BLaER1 (cell line): ENCODE data around the gene ALG2.
A peak's percentile ranks its signal among the peaks of the same experiment; 100 is the strongest.

ENCODE experiments used
- H3K27ac ChIP-seq: shearing (Covaris generic); formaldehyde crosslinking; 2 replicates; pipeline ENCODE4 v1.8.1; 2022
- H3K27me3 ChIP-seq: shearing (Covaris generic); formaldehyde crosslinking; 2 replicates; pipeline ENCODE4 v1.8.1; 2022
- H3K36me3 ChIP-seq: shearing (Covaris generic); formaldehyde crosslinking; 2 replicates; pipeline ENCODE4 v1.8.1; 2022
- H3K4me1 ChIP-seq: shearing (Covaris generic); formaldehyde crosslinking; 2 replicates; pipeline ENCODE4 v1.8.1; 2022
- H3K4me2 ChIP-seq: shearing (Covaris generic); formaldehyde crosslinking; 2 replicates; pipeline ENCODE4 v1.8.1; 2022
- H3K4me3 ChIP-seq: shearing (Covaris generic); formaldehyde crosslinking; 2 replicates; pipeline ENCODE4 v1.8.1; 2022
- H3K9ac ChIP-seq: shearing (Covaris generic); formaldehyde crosslinking; 2 replicates; pipeline ENCODE4 v1.8.1; 2022
- H3K9me3 ChIP-seq: shearing (Covaris generic); formaldehyde crosslinking; 2 replicates; pipeline ENCODE4 v1.8.1; 2022
- H4K20me1 ChIP-seq: shearing (Covaris generic); formaldehyde crosslinking; 2 replicates; pipeline ENCODE4 v1.8.1; 2022
- Cebpa-rat ChIP-seq: shearing (Covaris generic); IDR thresholded peaks from 2 replicates; pipeline ENCODE4 v1.8.1; 2022

ALG2 gene

GRCh38 chr9:99185348-99185632 is 36.5 kb downstream of the ALG2 start:
- Histone ChIP-seq H3K9me3 (no peaks in the 10 kb centered on the region), H3K36me3 (no peaks in the 10 kb centered on the region), H3K9ac (no peak overlapping the region; the same call in 1 of the 2 replicates), H3K27ac (no peak overlapping the region), H3K27me3 (no peaks in the 10 kb centered on the region), H3K4me2 (peak overlapping the region; percentile 52; the same call in 1 of the 2 replicates), H3K4me1 (peaks cover 41% of the 10 kb centered on the region), H4K20me1 (no peaks in the 10 kb centered on the region), H3K4me3 (no peak overlapping the region)
- TF ChIP-seq Cebpa-rat: no peak

- Histone ChIP-seq H3K27me3 (no peaks in the 10 kb centered on the region), H3K27ac (peak overlapping the region; percentile 53; the same call in 1 of the 2 replicates), H3K4me2 (peak overlapping the region; percentile 52), H3K4me3 (0 out of 2 replicates have a peak overlapping the region, but pooled peaks have one; percentile 5), H3K9ac (peak overlapping the region; percentile 64; the same call in 1 of the 2 replicates), H3K4me1 (peaks cover 40% of the 10 kb centered on the region), H4K20me1 (no peaks in the 10 kb centered on the region), H3K9me3 (no peaks in the 10 kb centered on the region), H3K36me3 (no peaks in the 10 kb centered on the region)
- TF ChIP-seq Cebpa-rat: no peak
Observed at GRCh38 chr9:99184475-99185347, 37.0 kb downstream of the ALG2 start.

- H3K9ac ChIP-seq: peak overlapping the region; percentile 64; the same call in 1 of the 2 replicates
- H3K4me1 ChIP-seq: peaks cover 40% of the 10 kb centered on the region
- TF ChIP-seq Cebpa-rat: no peak
- no peaks in the 10 kb centered on the region for H3K27me3 ChIP-seq
- no peaks in the 10 kb centered on the region for H4K20me1 ChIP-seq
- no peaks in the 10 kb centered on the region for H3K9me3 ChIP-seq
- H3K36me3 ChIP-seq: no peaks in the 10 kb centered on the region
- peak overlapping the region; percentile 53; the same call in 1 of the 2 replicates for H3K27ac ChIP-seq
- peak overlapping the region; percentile 52 for H3K4me2 ChIP-seq
- H3K4me3 ChIP-seq: no peak overlapping the region
Observed at GRCh38 chr9:99184110-99184474, 37.6 kb downstream of the ALG2 start.

- Histone ChIP-seq H3K4me1 (peaks cover 40% of the 10 kb centered on the region), H3K27me3 (no peaks in the 10 kb centered on the region), H3K36me3 (no peaks in the 10 kb centered on the region), H3K27ac (no peak overlapping the region), H3K4me3 (no peak overlapping the region), H3K9me3 (no peaks in the 10 kb centered on the region), H4K20me1 (no peaks in the 10 kb centered on the region), H3K9ac (no peak overlapping the region), H3K4me2 (peak overlapping the region; percentile 46; the same call in 1 of the 2 replicates)
- no peak for TF ChIP-seq Cebpa-rat
Observed at GRCh38 chr9:99183616-99184015, 38.1 kb downstream of the ALG2 start.

GRCh38 chr9:99182356-99182755 is 39.4 kb downstream of the ALG2 start:
- Histone ChIP-seq H3K4me1 (peaks cover 34% of the 10 kb centered on the region), H3K36me3 (no peaks in the 10 kb centered on the region), H3K27ac (no peak overlapping the region), H3K9ac (no peak overlapping the region), H3K9me3 (no peaks in the 10 kb centered on the region), H3K4me2 (peak overlapping the region; percentile 59), H4K20me1 (no peaks in the 10 kb centered on the region), H3K4me3 (no peak overlapping the region), H3K27me3 (no peaks in the 10 kb centered on the region)
- TF ChIP-seq Cebpa-rat: no peak

GRCh38 chr9:99181621-99182020 is 40.1 kb downstream of the ALG2 start:
- no peak overlapping the region for H3K27ac ChIP-seq
- peak overlapping the region; percentile 59 for H3K4me2 ChIP-seq
- H3K4me3 ChIP-seq: no peak overlapping the region
- no peaks in the 10 kb centered on the region for H3K27me3 ChIP-seq
- no peak for TF ChIP-seq Cebpa-rat
- no peaks in the 10 kb centered on the region for H3K36me3 ChIP-seq
- peaks cover 26% of the 10 kb centered on the region for H3K4me1 ChIP-seq
- no peaks in the 10 kb centered on the region for H4K20me1 ChIP-seq
- no peak overlapping the region for H3K9ac ChIP-seq
- H3K9me3 ChIP-seq: no peaks in the 10 kb centered on the region

GRCh38 chr9:99181206-99181605 is 40.5 kb downstream of the ALG2 start:
- TF ChIP-seq Cebpa-rat: no peak
- Histone ChIP-seq H3K27me3 (no peaks in the 10 kb centered on the region), H3K9me3 (no peaks in the 10 kb centered on the region), H3K4me3 (no peak overlapping the region), H3K4me1 (peaks cover 26% of the 10 kb centered on the region), H3K4me2 (peak overlapping the region; percentile 59), H3K27ac (no peak overlapping the region), H3K36me3 (no peaks in the 10 kb centered on the region), H3K9ac (no peak overlapping the region), H4K20me1 (no peaks in the 10 kb centered on the region)

GRCh38 chr9:99180662-99181061 is 41.1 kb downstream of the ALG2 start:
- no peak overlapping the region for H3K4me3 ChIP-seq
- no peaks in the 10 kb centered on the region for H4K20me1 ChIP-seq
- H3K27me3 ChIP-seq: no peaks in the 10 kb centered on the region
- H3K27ac ChIP-seq: no peak overlapping the region
- H3K9ac ChIP-seq: no peak overlapping the region
- no peaks in the 10 kb centered on the region for H3K9me3 ChIP-seq
- H3K36me3 ChIP-seq: no peaks in the 10 kb centered on the region
- TF ChIP-seq Cebpa-rat: no peak
- no peak overlapping the region for H3K4me2 ChIP-seq
- H3K4me1 ChIP-seq: peaks cover 26% of the 10 kb centered on the region

- H3K27me3 ChIP-seq: no peaks in the 10 kb centered on the region
- no peak overlapping the region for H3K4me3 ChIP-seq
Observed at GRCh38 chr9:99180199-99180598, 41.5 kb downstream of the ALG2 start.

More at GRCh38 chr9:99180199-99180598, 41.5 kb downstream of the ALG2 start:
- no peak overlapping the region for H3K27ac ChIP-seq
- TF ChIP-seq Cebpa-rat: no peak
- no peaks in the 10 kb centered on the region for H3K36me3 ChIP-seq
- no peaks in the 10 kb centered on the region for H4K20me1 ChIP-seq
- H3K4me2 ChIP-seq: no peak overlapping the region
- no peak overlapping the region for H3K9ac ChIP-seq
- peaks cover 26% of the 10 kb centered on the region for H3K4me1 ChIP-seq
- no peaks in the 10 kb centered on the region for H3K9me3 ChIP-seq
